LoVo (cell line): ENCODE measurements around the gene STK39.
"Not testable (repeated sequence)": the region's sequence is repeated elsewhere in the genome, so short reads cannot be mapped to it uniquely, and the experiment has no call there.

Experiments used
- DNase-seq: peaks from one replicate; pipeline ENCODE4 v3.0.0-alpha.2; 2016; ENCODE audit warnings: low spot score

STK39 gene

DNA sequence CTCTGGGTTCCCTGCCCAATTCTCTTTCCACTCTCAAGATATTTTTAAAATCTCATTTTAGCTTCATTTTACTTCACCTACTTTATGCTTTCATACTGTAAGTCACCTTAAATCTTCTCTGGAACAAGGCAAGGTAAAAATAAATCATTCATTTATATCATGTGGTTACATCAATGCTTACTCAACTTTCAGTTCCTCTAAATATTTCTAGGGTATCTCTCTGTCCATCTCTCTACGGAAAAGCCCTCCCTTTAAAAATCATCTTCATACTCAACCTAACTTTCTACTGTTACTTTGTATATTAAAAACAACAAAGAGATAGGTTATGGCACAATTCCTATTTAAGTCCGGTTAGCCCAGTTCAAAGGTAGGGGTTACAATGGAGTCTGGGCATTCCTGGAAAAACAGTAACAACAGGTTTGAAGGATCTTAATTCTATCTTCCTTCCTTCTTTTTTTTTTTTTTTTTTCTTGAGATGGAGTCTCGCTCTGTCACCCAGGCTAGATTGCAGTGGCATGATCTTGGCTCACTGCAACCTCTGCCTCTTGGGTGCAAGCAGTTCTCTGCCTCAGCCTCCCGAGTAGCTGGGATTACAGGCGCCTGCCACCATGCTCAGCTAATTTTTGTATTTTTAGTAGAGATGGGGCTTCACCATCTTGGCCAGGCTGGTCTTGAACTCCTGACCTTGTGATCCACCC, 205.1 kb downstream of the STK39 start:
- DNase-seq: not testable (repeated sequence)

GRCh38 chr2:168039881-168040280, 207.5 kb downstream of the STK39 start:
- DNase-seq: no peak

GRCh38 chr2:168037778-168038177, 209.6 kb downstream of the STK39 start:
- DNase-seq: no peak

GRCh38 chr2:168035458-168035857, 211.9 kb downstream of the STK39 start:
- DNase-seq: no peak

GRCh38 chr2:168034616-168035015, 212.8 kb downstream of the STK39 start:
- DNase-seq: no peak

- no peak for DNase-seq
Observed at GRCh38 chr2:168033966-168034365, 213.4 kb downstream of the STK39 start.

DNA sequence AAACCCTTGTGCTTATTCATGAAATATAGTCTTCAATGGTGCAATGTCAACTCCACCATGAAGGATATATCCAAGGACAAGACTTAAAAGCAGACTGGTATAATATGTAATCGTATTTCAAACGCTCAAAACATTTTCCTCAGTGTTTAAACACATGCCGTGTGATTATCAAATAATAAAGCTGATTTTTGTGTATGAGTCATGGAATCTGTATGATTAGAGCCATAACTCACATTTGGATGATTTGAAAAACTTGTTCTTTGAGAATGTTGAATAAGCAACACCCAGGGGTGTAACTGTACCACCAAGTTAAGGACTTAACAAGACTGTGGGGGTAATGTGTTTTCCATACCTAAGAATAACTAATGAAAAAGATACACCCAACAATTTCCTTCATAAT, 215.3 kb downstream of the STK39 start:
- DNase-seq: no peak

GRCh38 chr2:168030862-168031624, 216.4 kb downstream of the STK39 start:
- DNase-seq: no peak

GRCh38 chr2:168029071-168029470, 218.3 kb downstream of the STK39 start:
- no peak for DNase-seq

DNA sequence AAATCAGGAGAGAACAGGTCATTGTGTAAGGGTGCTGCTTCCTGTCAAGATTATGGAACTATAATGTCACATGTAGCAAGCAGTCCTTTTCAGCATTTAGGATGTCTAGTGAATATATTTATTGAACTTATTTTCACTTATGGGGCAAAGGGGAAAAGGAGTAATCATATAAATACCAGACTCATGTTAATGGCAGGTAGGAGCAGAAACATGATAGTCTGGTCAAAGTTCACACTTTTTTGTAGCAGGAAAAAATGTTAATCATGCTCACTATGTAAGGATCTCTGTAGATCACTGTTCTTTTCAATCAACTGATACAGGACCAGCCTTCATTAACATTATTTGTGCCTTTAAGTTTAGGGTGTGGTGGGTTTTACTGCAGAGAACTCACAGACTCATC, 219.0 kb downstream of the STK39 start:
- DNase-seq: no peak

DNA sequence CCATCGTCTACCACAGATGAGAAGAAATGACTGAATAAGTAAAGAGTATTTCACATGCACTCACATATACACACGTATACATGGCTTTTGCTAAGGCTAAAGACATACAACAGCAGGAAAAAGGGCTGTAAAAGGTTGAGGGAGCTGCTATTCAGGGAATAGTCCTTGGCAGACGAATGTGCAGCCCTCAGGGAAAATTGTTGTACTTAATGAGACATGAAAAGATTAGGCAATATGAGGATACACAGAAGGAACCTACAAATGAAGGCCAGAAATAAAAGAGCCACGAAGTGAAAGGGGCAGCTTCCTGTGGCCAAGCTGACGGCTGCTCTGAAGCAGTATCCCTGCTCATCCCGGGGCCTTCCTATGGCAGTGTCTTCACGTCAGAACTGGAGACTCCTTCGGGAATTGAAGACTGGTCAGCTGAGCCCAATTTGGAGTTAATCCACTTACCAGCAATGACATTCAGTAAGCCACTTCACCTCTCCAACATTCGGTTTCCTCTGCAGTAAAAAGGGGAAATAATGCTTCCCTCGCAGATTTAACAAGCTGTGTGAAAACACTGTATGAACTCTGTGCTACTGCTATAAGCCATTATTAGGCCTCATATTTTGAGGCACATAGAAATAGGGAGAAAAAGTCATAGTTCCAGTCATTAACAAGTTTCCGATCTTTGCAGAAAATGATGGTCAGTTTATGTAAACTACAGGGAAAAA, 221.8 kb downstream of the STK39 start:
- DNase-seq: no peak

DNA sequence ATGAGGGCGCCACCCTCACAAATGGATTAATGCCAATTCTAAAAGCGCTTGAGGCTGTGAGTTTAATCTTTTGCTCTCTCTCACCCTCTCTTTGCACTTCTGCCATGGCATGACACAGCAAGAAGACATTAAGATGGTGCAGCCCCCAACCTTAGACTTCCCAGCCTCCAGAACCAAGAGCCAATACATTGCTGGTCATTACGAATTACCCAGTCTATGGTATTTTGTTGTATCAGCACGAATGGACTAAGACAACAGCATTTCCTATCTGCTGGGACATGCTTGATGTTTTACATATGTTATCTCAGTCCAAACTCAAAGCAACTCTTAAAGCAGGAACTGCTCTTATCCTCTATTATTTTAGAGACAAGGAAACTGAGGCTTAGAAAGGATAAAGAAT, 222.9 kb downstream of the STK39 start:
- no peak for DNase-seq

DNA sequence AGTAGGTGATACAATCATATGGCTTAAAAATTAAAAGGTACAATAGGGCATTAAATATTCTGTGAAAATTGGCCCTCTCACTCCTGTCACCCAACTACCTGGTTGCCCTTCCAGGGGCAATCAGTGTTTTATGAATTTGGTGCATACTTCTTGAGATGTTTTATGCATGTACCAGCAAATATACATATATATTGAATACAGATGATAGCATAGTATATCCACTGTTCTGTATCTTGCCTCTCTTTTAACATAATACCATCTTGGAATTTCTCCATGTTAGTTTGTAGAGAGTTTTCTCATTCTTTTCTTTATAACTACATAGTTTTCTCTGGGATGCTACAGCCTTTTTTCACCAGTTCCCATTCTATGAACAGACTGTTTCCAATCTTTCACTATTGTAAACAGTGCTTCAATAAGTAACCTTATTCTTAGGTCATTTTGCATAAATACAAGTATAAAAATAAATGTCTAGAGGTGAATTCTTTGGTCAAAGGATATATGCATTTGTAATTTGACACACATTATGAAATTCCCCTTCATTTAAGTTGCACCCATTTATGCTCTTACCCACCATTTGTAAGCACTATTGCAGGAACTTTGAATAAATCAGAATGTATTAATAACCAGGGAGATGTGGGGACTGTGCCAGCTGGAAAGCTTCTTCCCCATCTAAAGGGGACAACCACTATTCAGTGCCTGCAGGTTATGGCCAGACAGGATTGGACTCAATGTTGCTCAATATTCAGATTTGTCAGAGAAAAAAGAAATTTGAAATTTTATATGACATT, 225.4 kb downstream of the STK39 start:
- no peak for DNase-seq

DNA sequence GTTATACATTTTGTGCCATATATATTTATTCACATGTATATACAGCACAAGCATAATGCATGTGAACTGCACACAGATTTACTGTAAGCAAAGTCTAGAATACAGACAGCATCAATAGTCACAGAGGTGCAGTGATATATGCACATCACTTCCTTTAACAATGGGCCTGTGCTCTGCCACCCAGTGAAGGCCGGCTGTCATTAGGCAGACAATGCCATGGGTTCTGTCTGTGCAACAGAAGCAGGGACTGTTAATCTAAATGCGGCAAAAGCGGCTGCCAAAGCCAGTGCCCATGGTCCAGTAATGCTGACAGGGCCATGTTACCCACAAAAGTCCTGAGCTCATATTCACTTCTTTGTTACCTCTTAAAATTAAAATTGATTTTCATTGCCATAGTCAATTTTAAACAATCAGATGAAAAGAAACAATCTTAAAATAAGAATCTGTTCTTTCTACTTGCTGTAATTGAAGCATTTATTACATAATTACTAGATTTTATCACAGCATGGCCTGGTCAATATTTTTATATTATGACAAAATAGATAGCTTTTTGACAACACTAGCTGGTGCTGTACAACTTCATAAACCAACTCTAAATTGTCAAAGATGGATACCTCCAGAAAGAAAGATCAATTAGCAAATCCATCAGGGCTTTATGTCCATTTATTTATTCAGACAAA, 232.0 kb downstream of the STK39 start:
- no peak for DNase-seq

DNA sequence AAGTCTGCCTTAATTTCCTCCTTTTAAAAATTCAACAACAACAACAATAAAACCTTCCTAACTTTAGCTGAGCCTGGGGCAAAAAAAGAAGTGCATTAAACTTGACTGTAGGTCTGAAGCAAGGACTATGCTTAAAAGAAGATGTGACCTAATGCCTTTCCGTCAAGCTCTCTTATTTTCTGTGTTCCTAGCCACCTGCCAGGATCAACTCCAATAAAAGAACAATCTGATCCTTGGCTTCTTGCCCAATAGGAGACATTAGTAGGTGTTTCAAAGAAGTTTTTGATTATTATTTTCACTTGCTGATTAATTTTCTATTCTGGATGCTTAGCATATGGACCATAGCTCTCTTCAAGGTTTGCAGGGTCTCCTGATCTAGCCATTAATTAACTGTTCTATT, 237.5 kb downstream of the STK39 start:
- DNase-seq: no peak

GRCh38 chr2:168008646-168009195, 238.7 kb downstream of the STK39 start:
- no peak for DNase-seq

GRCh38 chr2:168006498-168006897, 240.9 kb downstream of the STK39 start:
- DNase-seq: no peak

GRCh38 chr2:168005586-168005985, 241.8 kb downstream of the STK39 start:
- DNase-seq: no peak

- DNase-seq: no peak
Observed at GRCh38 chr2:168003876-168004275, 243.5 kb downstream of the STK39 start.

DNA sequence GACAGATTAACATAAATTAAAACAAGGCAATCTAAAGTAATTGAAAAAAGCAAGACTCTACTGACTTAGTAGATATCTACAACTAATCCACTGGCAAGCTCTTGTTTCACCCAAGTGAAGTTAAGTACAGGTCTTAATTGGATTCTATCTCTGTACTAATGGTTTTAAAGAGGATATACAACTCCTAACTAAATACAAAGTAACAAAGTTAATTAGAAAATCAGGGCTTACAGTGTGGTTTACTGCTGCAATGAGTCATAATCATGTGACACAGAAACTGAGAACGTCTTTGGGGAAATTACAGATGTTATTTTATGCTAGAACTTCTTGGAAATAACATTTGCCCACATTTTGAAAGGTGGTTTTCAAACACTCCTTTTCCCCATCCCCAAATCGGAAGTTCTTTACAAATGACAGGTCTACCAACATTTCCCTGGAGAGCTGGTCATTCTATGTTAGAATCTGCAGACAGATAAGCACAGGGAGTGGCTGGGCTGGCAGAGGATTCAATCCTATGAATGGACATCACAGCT, 245.3 kb downstream of the STK39 start:
- DNase-seq: peak; percentile 9

DNA sequence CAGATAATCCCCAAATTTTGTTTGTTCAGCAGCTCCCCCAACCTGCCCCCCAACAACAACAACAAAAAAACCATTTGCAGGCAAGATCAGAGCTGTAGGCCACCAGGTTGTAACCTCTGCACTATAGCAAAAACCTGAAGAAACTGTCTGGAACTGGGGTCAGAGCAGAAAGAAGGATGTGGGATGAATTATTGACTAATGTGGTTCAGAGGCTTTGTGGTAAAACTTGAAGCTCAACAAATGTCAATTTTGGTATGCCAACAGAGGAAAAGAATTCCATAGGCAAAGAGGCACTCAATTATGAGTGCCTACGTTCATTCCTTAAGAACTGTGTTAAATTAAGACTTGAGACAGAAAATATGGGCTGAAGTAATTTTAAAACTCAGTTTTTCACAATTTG, 255.1 kb downstream of the STK39 start:
- DNase-seq: no peak
